ENCODE data around the gene TSHZ3. TPM values are rescaled to one million over a fixed set of nuclear protein-coding genes. Genes with fewer than 3 reads are reported as not detected.

The TSHZ3 gene
- total and polyA plus RNA-seq, 2 of the 8 experiments (the other 6 are each of a cell fraction or from before 2014, with no cell fraction given), result 3.1 to 12.3 TPM

GRCh38 chr19:31269425-31270127, 79.7 kb downstream of the TSHZ3 start:
- Histone ChIP-seq H3K56ac (replicated peaks; ENCODE audit: insufficient read length, low read depth, low read length) (no peak overlapping the region), H2BK15ac (ENCODE audit: low read length) (no peak overlapping the region), H3K23ac (ENCODE audit: insufficient read length) (no peak overlapping the region), H2BK12ac (ENCODE audit: low read depth, low read length) (no peak overlapping the region), H3K4me1 (replicated peaks in 1 of 4; ENCODE audit: control insufficient read depth in 3 of 4, insufficient read depth in 4 of 4, low read length in 3 of 4) (no peaks in the 10 kb centered on the region), H3K18ac (ENCODE audit: extremely low read depth, low read length) (no peak overlapping the region), H3K36me3 (ENCODE audit: control insufficient read depth in 2 of 4, insufficient read depth in 4 of 4, low read length in 3 of 4) (no peaks in the 10 kb centered on the region), H2AFZ (ENCODE audit: low read length) (no peak overlapping the region), H4K5ac (ENCODE audit: insufficient read length, low read depth, low read length) (no peak overlapping the region), H3K23me2 (ENCODE audit: low read depth, low read length) (no peaks in the 10 kb centered on the region), H3K4me2 (ENCODE audit: insufficient read depth in 1 of 2, low read depth in 2 of 2, low read length in 2 of 2) (no peak overlapping the region), H4K8ac (ENCODE audit: extremely low read depth, insufficient read depth, low read length) (no peak overlapping the region), H3K4ac (replicated peaks; ENCODE audit: insufficient read length, low read depth, low read length) (no peak overlapping the region), H3K9ac (replicated peaks in 1 of 4; ENCODE audit: extremely low read depth in 1 of 4, low read depth in 3 of 4, low read length in 3 of 4) (no peak overlapping the region), H4K20me1 (replicated peaks in 1 of 2; ENCODE audit: control insufficient read depth in 1 of 2, insufficient read depth in 2 of 2, low read length in 2 of 2) (no peaks in the 10 kb centered on the region), H3K9me3 (ENCODE audit: insufficient read depth in 2 of 2, low read depth in 1 of 2, low read length in 1 of 2) (no peaks in the 10 kb centered on the region), H3K27ac (ENCODE audit: low read depth, low read length) (no peak overlapping the region), H2BK120ac (replicated peaks; ENCODE audit: low read depth, low read length) (no peak overlapping the region), H2BK5ac (ENCODE audit: low read depth, low read length) (no peak overlapping the region), H3K4me3 (ENCODE audit: extremely low read depth in 1 of 4, insufficient read depth in 2 of 4, low read depth in 3 of 4, low read length in 4 of 4) (no peak overlapping the region), H3K79me1 (ENCODE audit: low read depth, low read length) (no peaks in the 10 kb centered on the region), H4K91ac (replicated peaks; ENCODE audit: insufficient read length, low read length) (no peak overlapping the region), H3K14ac (ENCODE audit: insufficient read length) (no peak overlapping the region), H3K79me2 (ENCODE audit: control insufficient read depth in 1 of 2, insufficient read depth in 2 of 2, low read length in 2 of 2) (no peaks in the 10 kb centered on the region), H3K27me3 (replicated peaks in 1 of 4; ENCODE audit: control insufficient read depth in 3 of 4, extremely low read depth in 1 of 4, insufficient read depth in 3 of 4, low read length in 3 of 4) (no peaks in the 10 kb centered on the region), H2AK5ac (ENCODE audit: low read depth, low read length) (no peak overlapping the region), H2BK20ac (ENCODE audit: low read length) (no peak overlapping the region)
- ChIA-PET POLR2A (ENCODE audit: partially characterized antibody) (interaction anchor here (1.2 kb wide), 1 partner anchor 15 kb away, joined by 3 read pairs; no protein-coding TSS in a partner anchor), CTCF (ENCODE audit: partially characterized antibody) (interaction anchor here (0.7 kb wide), 1 partner anchor 279 kb away, joined by 3 read pairs; no protein-coding TSS in a partner anchor)
- FAIRE-seq (no peak), DNase-seq (ENCODE audit: low read depth in 1 of 2, low spot score in 2 of 2) (no peak)
- WGBS, 2 experiments (ENCODE audit: extremely low coverage in 1 of 2, insufficient coverage in 1 of 2, insufficient read length in 1 of 2, insufficient replicate concordance in 2 of 2, low coverage in 1 of 2, low lambda C conversion rate in 2 of 2, missing lambda C conversion rate in 1 of 2), result 92% methylated on average over 10 of the region's 10 CpGs; no CpG with 5 or more reads in 1 of the 2 experiments
- no peak for TF ChIP-seq CHD2 (IDR thresholded peaks at IDR 0.05; ENCODE audit: low read length)
